ENCODE measurements around the gene STH. TPM values are rescaled to one million over a fixed set of nuclear protein-coding genes. Genes with fewer than 3 reads are reported as not detected.
A peak's percentile ranks its signal among the peaks of the same experiment; 100 is the strongest.

STH gene
- total and polyA plus RNA-seq, 8 donors = 0.38 TPM; not detected in 7

- TF ChIP-seq, protein P1, sequence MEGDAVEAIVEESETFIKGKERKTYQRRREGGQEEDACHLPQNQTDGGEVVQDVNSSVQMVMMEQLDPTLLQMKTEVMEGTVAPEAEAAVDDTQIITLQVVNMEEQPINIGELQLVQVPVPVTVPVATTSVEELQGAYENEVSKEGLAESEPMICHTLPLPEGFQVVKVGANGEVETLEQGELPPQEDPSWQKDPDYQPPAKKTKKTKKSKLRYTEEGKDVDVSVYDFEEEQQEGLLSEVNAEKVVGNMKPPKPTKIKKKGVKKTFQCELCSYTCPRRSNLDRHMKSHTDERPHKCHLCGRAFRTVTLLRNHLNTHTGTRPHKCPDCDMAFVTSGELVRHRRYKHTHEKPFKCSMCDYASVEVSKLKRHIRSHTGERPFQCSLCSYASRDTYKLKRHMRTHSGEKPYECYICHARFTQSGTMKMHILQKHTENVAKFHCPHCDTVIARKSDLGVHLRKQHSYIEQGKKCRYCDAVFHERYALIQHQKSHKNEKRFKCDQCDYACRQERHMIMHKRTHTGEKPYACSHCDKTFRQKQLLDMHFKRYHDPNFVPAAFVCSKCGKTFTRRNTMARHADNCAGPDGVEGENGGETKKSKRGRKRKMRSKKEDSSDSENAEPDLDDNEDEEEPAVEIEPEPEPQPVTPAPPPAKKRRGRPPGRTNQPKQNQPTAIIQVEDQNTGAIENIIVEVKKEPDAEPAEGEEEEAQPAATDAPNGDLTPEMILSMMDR (IDR thresholded peaks at IDR 0.05) = no peak
Measured at GRCh38 chr17:45963283-45963682, 35.8 kb upstream of the STH start.

GRCh38 chr17:45963889-45964288 lies 35.2 kb upstream of the STH start:
- Histone ChIP-seq H3K9me3 (no peaks in the 10 kb centered on the region), H3K27ac (no peak overlapping the region), H3K4me3 (no peak overlapping the region), H3K27me3 (peaks cover 0 to 17% of the 10 kb centered on the region in 2 donors), H3K36me3 (no peaks in the 10 kb centered on the region), H3K4me1 (no peaks in the 10 kb centered on the region)
- no peak for ATAC-seq
- intact Hi-C loops (cut with DNase I) = no loop called here
- TF ChIP-seq, protein P1 (IDR thresholded peaks at IDR 0.05) = no peak
- DNase-seq = peak in 1 of 4 donors; percentile 19

More at GRCh38 chr17:45963283-45963682, 35.8 kb upstream of the STH start:
- peaks cover 0 to 12% of the 10 kb centered on the region in 2 donors for H3K27me3 ChIP-seq
- ATAC-seq = no peak
- H3K4me3 ChIP-seq = no peak overlapping the region
- no peak overlapping the region for H3K27ac ChIP-seq
- intact Hi-C loops (cut with DNase I) = no loop called here
- H3K4me1 ChIP-seq = no peaks in the 10 kb centered on the region
- no peaks in the 10 kb centered on the region for H3K36me3 ChIP-seq
- no peaks in the 10 kb centered on the region for H3K9me3 ChIP-seq
- peak in 1 of 4 donors; percentile 17 for DNase-seq

DNA sequence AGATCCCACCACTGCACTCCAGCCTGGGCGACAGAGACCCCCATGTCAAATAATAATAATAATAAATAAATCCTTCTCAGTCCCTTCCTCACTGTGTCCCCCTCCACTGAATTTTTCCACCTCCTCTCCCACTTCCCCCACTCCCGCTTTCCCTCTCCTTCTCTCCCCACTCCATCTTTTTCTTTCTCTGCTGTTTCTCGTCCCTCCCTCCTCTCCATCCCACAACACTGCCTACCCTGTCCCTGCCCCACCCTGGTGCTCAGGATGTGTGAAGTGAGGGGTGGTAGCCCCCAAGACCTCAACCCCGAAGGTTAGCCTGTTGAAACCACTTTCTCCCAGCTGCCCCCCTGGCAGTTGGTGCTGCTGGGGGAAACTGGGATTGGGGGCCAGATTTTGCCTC lies 34.4 kb upstream of the STH start:
- Histone ChIP-seq H3K9me3 (no peaks in the 10 kb centered on the region), H3K27me3 (peaks cover 0 to 19% of the 10 kb centered on the region in 2 donors), H3K4me3 (no peak overlapping the region), H3K27ac (no peak overlapping the region), H3K4me1 (no peaks in the 10 kb centered on the region), H3K36me3 (no peaks in the 10 kb centered on the region)
- no peak for ATAC-seq
- DNase-seq = no peak
- intact Hi-C loops (cut with DNase I) = no loop called here
- TF ChIP-seq, protein P1 (IDR thresholded peaks at IDR 0.05) = no peak

DNA sequence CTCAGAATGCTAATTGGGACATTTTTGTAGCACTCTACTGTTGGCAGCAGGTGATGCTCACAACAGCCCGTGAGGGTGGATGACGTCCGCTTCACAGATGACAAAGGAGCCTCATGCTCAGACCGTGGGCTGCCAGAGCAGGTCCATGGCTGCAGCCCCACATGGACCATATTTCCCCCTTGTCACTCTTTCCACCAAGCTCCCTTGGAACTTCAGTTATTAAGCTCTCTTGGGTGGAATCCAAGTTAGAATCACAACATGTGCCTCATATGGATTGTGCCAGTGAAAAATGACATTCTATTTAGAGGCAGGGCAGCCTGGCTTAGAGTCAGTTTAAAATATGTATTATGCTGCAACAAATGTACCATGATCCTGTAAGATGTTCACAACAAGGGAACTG lies 33.2 kb upstream of the STH start:
- ATAC-seq (no peak), DNase-seq (no peak)
- no peaks in the 10 kb centered on the region for H3K9me3 ChIP-seq
- H3K4me1 ChIP-seq = no peaks in the 10 kb centered on the region
- H3K4me3 ChIP-seq = no peak overlapping the region
- peaks cover 0 to 19% of the 10 kb centered on the region in 2 donors for H3K27me3 ChIP-seq
- intact Hi-C loops (cut with DNase I) = no loop called here
- TF ChIP-seq, protein P1 (IDR thresholded peaks at IDR 0.05) = no peak
- H3K27ac ChIP-seq = no peak overlapping the region
- no peaks in the 10 kb centered on the region for H3K36me3 ChIP-seq

DNA sequence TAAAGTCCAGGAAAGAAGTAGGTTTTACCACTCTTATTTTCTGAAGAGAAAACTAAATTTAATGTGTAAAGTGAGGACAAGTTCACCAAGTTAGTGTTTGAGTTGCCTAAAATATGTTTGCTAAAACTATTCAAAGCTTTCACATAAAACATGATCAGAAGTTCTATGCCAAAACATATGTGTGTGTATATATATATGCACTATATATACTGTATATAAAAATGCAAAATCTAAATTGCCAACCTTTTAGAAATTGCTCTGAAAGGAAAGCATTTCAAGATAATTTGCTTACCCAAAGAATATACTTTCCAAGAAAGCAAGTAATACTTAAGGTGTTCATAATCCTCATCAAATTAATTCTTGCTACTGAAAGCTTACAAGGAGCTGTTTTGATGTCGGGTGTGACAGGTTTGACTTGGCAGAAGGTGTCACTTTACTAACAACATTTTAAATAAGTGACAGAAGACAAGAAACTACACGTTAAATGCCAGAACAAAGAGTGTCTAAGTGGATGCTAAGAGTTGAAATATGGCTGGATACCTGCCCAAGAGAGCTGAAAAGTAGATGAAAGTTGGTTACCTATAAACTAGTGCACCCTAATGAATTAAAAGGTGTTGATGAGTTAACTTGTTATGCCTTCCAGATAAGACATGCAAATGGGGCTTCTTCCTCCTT lies 32.3 kb upstream of the STH start:
- Histone ChIP-seq H3K36me3 (no peaks in the 10 kb centered on the region), H3K27ac (no peak overlapping the region), H3K9me3 (no peaks in the 10 kb centered on the region), H3K4me1 (no peaks in the 10 kb centered on the region), H3K4me3 (no peak overlapping the region), H3K27me3 (peaks cover 0 to 19% of the 10 kb centered on the region in 2 donors)
- intact Hi-C loops (cut with DNase I) = no loop called here
- DNase-seq (no peak), ATAC-seq (no peak)
- TF ChIP-seq, protein P1 (IDR thresholded peaks at IDR 0.05) = no peak
